GM12878 (cell line): ENCODE data around the gene MAPK13.

Experiments
- CTCF ChIP-seq, 3 experiments: IDR thresholded peaks in 2 of 3; conservative IDR thresholded peaks in 1 of 3; 2 replicates each; pipeline ENCODE4 v1.5.1; 2011; ENCODE audit warnings: low read depth in 3 of 3, low read length in 3 of 3, mild to moderate bottlenecking in 3 of 3, control low read depth in 2 of 3, moderate library complexity in 2 of 3, inconsistent platforms in 1 of 3, mixed read lengths in 1 of 3; ENCODE audit not compliant: control insufficient read depth in 2 of 3, insufficient read depth in 1 of 3; ENCODE audit errors: extremely low read depth in 1 of 3
- REST ChIP-seq: IDR thresholded peaks from 2 replicates; pipeline ENCODE4 v1.6.1; 2012; ENCODE audit warnings: mild to moderate bottlenecking, low read depth, low read length

GRCh38 chr6:36118550-36119107 is 11.7 kb upstream of the MAPK13 start:
- TF ChIP-seq CTCF (IDR thresholded peaks at IDR 0.05 in 2 of 3, conservative IDR thresholded peaks at IDR 0.05 in 1 of 3; ENCODE audit: control insufficient read depth in 2 of 3, extremely low read depth in 1 of 3, insufficient read depth in 1 of 3, low read depth in 3 of 3, low read length in 3 of 3) (no peak), REST (no peak)
